ENCODE measurements around the gene MPP1. TPM values are rescaled to one million over a fixed set of nuclear protein-coding genes. Genes with fewer than 3 reads are reported as not detected.

Gene MPP1
- polyA plus RNA-seq, 1 of the 3 experiments (the other 2 are of a cell fraction): 13.3 TPM

DNA sequence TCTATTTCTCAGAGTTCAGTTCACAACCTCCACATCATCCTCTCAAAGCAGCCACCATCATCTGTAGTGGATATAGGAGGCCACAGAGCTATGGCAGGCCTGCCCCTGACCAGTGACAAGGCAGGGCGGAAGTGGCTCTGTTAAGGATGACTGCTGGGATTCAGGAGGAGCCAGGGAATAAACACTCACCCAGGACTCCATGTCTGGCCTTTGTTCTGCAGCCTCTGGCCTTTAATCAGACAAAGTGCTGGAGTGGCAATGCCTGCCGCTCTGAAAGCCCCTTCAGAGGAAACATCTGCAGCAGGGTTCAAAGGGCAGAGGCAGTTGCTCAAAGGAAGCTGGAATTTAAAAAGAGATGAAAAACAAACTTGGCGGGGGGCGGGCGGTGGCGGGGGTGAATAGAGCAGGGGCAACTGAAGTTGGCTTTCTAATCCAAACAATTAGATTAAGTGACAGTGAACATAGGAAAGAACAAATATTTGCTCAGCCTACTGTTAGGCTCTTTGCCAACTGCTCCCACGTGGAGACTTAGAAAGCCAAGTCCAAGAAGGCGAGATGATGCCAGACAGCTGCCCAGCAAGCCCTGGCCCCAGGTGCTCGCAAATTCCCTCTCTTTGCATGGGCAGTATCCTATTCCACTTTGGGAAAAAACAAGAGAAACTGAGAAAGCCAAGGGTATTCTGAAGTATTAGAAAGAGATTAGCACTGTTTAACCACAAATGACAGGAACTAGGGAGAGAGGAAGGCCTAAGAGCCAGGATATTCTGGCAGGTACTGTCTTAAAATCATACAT lies 5.5 kb downstream of the MPP1 start:
- H4K20me1 ChIP-seq (ENCODE audit: insufficient read depth): no peaks in the 10 kb centered on the region
- WGBS (ENCODE audit: low lambda C conversion rate): 43% methylated on average over 9 of the region's 9 CpGs
- TF ChIP-seq, protein P1, sequence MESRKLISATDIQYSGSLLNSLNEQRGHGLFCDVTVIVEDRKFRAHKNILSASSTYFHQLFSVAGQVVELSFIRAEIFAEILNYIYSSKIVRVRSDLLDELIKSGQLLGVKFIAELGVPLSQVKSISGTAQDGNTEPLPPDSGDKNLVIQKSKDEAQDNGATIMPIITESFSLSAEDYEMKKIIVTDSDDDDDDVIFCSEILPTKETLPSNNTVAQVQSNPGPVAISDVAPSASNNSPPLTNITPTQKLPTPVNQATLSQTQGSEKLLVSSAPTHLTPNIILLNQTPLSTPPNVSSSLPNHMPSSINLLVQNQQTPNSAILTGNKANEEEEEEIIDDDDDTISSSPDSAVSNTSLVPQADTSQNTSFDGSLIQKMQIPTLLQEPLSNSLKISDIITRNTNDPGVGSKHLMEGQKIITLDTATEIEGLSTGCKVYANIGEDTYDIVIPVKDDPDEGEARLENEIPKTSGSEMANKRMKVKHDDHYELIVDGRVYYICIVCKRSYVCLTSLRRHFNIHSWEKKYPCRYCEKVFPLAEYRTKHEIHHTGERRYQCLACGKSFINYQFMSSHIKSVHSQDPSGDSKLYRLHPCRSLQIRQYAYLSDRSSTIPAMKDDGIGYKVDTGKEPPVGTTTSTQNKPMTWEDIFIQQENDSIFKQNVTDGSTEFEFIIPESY (IDR thresholded peaks at IDR 0.05; ENCODE audit: borderline replicate concordance, low read depth): no peak
- TF ChIP-seq TCF12 (IDR thresholded peaks at IDR 0.05): no peak
- no peak for TF ChIP-seq RCOR1 (IDR thresholded peaks at IDR 0.05; ENCODE audit: low read length)
- no peak for TF ChIP-seq TEAD4 (IDR thresholded peaks at IDR 0.05; ENCODE audit: borderline replicate concordance, insufficient read depth)
- TF ChIP-seq, protein P2, sequence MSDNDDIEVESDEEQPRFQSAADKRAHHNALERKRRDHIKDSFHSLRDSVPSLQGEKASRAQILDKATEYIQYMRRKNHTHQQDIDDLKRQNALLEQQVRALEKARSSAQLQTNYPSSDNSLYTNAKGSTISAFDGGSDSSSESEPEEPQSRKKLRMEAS (IDR thresholded peaks at IDR 0.05; ENCODE audit: low read depth): no peak
- TF ChIP-seq, protein P3, sequence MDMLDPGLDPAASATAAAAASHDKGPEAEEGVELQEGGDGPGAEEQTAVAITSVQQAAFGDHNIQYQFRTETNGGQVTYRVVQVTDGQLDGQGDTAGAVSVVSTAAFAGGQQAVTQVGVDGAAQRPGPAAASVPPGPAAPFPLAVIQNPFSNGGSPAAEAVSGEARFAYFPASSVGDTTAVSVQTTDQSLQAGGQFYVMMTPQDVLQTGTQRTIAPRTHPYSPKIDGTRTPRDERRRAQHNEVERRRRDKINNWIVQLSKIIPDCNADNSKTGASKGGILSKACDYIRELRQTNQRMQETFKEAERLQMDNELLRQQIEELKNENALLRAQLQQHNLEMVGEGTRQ (IDR thresholded peaks at IDR 0.05; ENCODE audit: borderline replicate concordance, low read depth, low read length): no peak
- no peak for TF ChIP-seq RAD21 (IDR thresholded peaks at IDR 0.05; ENCODE audit: low read length)
- TF ChIP-seq MEF2A (IDR thresholded peaks at IDR 0.05; ENCODE audit: borderline replicate concordance, low read depth): no peak
- TF ChIP-seq YY1 (IDR thresholded peaks at IDR 0.05; ENCODE audit: low read depth): no peak
- no peak for TF ChIP-seq ELF1 (IDR thresholded peaks at IDR 0.05)
- TF ChIP-seq FOSL2 (IDR thresholded peaks at IDR 0.05; ENCODE audit: borderline replicate concordance, low read depth): no peak
- no peak overlapping the region for H3K9ac ChIP-seq
- peak overlapping the region in 1 of 2 experiments; percentile 26; a peak in 2 of 4 replicates for H3K27ac ChIP-seq (ENCODE audit: low read depth in 2 of 2, low read length in 1 of 2)
- no peak overlapping the region for H3K4me2 ChIP-seq
- no peak overlapping the region for H3K4me3 ChIP-seq (ENCODE audit: low read depth in 2 of 2, low read length in 1 of 2)
- ChIA-PET CTCF (no interaction called here), POLR2A (no interaction called here)
- no peaks in the 10 kb centered on the region for H3F3A ChIP-seq (replicated peaks; ENCODE audit: insufficient read depth)
- H3K9me3 ChIP-seq: no peaks in the 10 kb centered on the region
- no peak for DNase-seq
- H3K4me1 ChIP-seq (ENCODE audit: control insufficient read depth in 1 of 2, insufficient read depth in 2 of 2, low read depth in 1 of 2, low read length in 1 of 2): peaks cover 7% of the 10 kb centered on the region in 2 experiments; a peak in 1 of 4 replicates
- H3K79me2 ChIP-seq (ENCODE audit: insufficient read depth): no peaks in the 10 kb centered on the region
- no peaks in the 10 kb centered on the region for H3K36me3 ChIP-seq (replicated peaks in 1 of 2; ENCODE audit: control insufficient read depth in 1 of 2, insufficient read depth in 2 of 2, low read length in 1 of 2)
- H3K27me3 ChIP-seq (ENCODE audit: insufficient read depth): no peaks in the 10 kb centered on the region
- H2AFZ ChIP-seq (ENCODE audit: low read depth): no peak overlapping the region
- no peaks in the 10 kb centered on the region for H3K9me2 ChIP-seq

DNA sequence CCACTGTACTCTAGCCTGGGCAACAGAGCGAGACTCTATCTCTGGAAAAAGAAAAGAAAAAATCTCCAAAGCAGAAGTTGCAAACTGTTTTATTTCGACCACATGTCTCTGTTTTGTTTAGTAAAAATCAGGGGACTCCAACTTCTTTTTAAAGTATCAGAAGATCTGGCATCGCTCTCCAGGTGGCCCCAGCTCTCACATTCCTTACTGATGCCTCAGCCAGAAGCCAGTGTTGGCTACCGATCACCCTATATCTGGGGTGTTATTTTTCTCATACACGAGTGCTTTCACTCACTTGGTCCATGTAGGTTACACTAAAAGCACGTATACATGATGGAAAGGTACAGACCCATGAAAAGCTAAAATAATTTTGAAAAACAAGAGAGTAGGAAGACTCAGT lies 8.3 kb downstream of the MPP1 start:
- POLR2A ChIA-PET: no interaction called here
- Histone ChIP-seq H3K9me3 (no peaks in the 10 kb centered on the region), H3F3A (replicated peaks; ENCODE audit: insufficient read depth) (no peaks in the 10 kb centered on the region), H3K27ac (ENCODE audit: low read depth in 2 of 2, low read length in 1 of 2) (no peak overlapping the region), H3K4me3 (ENCODE audit: low read depth in 2 of 2, low read length in 1 of 2) (no peak overlapping the region), H3K36me3 (replicated peaks in 1 of 2; ENCODE audit: control insufficient read depth in 1 of 2, insufficient read depth in 2 of 2, low read length in 1 of 2) (no peaks in the 10 kb centered on the region), H3K4me1 (ENCODE audit: control insufficient read depth in 1 of 2, insufficient read depth in 2 of 2, low read depth in 1 of 2, low read length in 1 of 2) (peaks cover 4 to 7% of the 10 kb centered on the region in 2 experiments; a peak in 1 of 4 replicates), H2AFZ (ENCODE audit: low read depth) (no peak overlapping the region), H3K79me2 (ENCODE audit: insufficient read depth) (no peaks in the 10 kb centered on the region), H3K9me2 (no peaks in the 10 kb centered on the region), H3K27me3 (ENCODE audit: insufficient read depth) (no peaks in the 10 kb centered on the region), H3K9ac (no peak overlapping the region), H4K20me1 (ENCODE audit: insufficient read depth) (no peaks in the 10 kb centered on the region), H3K4me2 (no peak overlapping the region)
- WGBS (ENCODE audit: low lambda C conversion rate): 44% methylated on average over 6 of the region's 6 CpGs
- DNase-seq: no peak
- CTCF ChIA-PET: interaction anchor here (1.0 kb wide), 1 partner anchor 48 kb away, joined by 3 read pairs; no protein-coding TSS in a partner anchor
- TF ChIP-seq FOXJ3 (CRISPR knock-in tag; IDR thresholded peaks at IDR 0.05): no peak
- TF ChIP-seq MEF2A (IDR thresholded peaks at IDR 0.05; ENCODE audit: borderline replicate concordance, low read depth): no peak
- TF ChIP-seq TEAD4 (IDR thresholded peaks at IDR 0.05; ENCODE audit: borderline replicate concordance, insufficient read depth): no peak
- no peak for TF ChIP-seq FOXM1 (IDR thresholded peaks at IDR 0.05; ENCODE audit: low read depth)
- TF ChIP-seq EP300 (IDR thresholded peaks at IDR 0.05; ENCODE audit: borderline replicate concordance in 1 of 2, low read depth in 1 of 2, low read length in 1 of 2): no peak
- TF ChIP-seq SMC3 (IDR thresholded peaks at IDR 0.05; ENCODE audit: low read depth, low read length): no peak
- TF ChIP-seq, protein P3 (IDR thresholded peaks at IDR 0.05; ENCODE audit: borderline replicate concordance, low read depth, low read length): no peak
- TF ChIP-seq ELF1 (IDR thresholded peaks at IDR 0.05): no peak
- TF ChIP-seq MXI1 (IDR thresholded peaks at IDR 0.05; ENCODE audit: low read depth, low read length): no peak
- no peak for TF ChIP-seq RXRA (IDR thresholded peaks at IDR 0.05; ENCODE audit: borderline replicate concordance, low read depth)
- TF ChIP-seq POLR2AphosphoS5 (IDR thresholded peaks at IDR 0.05; ENCODE audit: low read depth, low read length): no peak
- TF ChIP-seq TAF1 (IDR thresholded peaks at IDR 0.05; ENCODE audit: borderline replicate concordance, low read depth, low read length): no peak
- no peak for TF ChIP-seq FOSL2 (IDR thresholded peaks at IDR 0.05; ENCODE audit: borderline replicate concordance, low read depth)
- TF ChIP-seq NRF1 (IDR thresholded peaks at IDR 0.05; ENCODE audit: low read depth, low read length): no peak
- no peak for TF ChIP-seq NFIC (IDR thresholded peaks at IDR 0.05; ENCODE audit: borderline replicate concordance)
- TF ChIP-seq JUND (IDR thresholded peaks at IDR 0.05): no peak

Measured in SK-N-SH (cell line).